Measurements from ENCODE around the gene CACNG3. TPM values are rescaled to one million over a fixed set of nuclear protein-coding genes. Genes with fewer than 3 reads are reported as not detected.

Gene CACNG3
- total and polyA plus RNA-seq, 2 experiments from 2014 or later = not detected

DNA sequence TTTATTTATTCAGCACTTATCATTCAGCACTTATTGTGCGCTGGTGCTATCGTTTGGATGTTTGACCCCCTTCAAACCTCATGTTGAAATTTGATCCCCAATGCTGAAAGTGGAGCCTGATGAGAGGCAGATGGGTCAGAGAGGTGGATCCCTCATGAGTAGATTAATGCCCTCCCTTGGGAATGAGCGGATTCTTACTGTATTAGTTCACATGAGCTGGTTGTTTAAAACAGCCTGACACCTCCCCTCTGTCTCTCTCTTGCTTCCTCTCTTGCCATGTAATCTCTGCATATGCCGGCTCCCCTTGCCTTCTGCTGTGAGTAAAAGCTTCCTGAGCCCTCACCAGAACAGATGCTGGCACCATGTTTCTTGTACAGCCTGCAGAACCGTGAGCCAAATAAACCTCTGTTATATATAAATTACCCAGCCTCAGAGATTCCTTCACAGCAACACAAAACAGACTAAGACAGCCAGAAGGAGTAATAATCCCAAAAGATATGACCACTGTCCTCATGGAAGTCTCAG is 111.1 kb downstream of the CACNG3 start:
- Histone ChIP-seq H3K4me1 (ENCODE audit: low read depth) (no peaks in the 10 kb centered on the region), H3K4me3 (no peak overlapping the region), H3K27ac (no peak overlapping the region), H3K9me3 (ENCODE audit: low read depth) (no peaks in the 10 kb centered on the region), H3K27me3 (no peaks in the 10 kb centered on the region), H3K36me3 (no peaks in the 10 kb centered on the region)
- no peak for DNase-seq (ENCODE audit: low read depth in 1 of 2, low spot score in 1 of 2)
- TF ChIP-seq, protein P1, sequence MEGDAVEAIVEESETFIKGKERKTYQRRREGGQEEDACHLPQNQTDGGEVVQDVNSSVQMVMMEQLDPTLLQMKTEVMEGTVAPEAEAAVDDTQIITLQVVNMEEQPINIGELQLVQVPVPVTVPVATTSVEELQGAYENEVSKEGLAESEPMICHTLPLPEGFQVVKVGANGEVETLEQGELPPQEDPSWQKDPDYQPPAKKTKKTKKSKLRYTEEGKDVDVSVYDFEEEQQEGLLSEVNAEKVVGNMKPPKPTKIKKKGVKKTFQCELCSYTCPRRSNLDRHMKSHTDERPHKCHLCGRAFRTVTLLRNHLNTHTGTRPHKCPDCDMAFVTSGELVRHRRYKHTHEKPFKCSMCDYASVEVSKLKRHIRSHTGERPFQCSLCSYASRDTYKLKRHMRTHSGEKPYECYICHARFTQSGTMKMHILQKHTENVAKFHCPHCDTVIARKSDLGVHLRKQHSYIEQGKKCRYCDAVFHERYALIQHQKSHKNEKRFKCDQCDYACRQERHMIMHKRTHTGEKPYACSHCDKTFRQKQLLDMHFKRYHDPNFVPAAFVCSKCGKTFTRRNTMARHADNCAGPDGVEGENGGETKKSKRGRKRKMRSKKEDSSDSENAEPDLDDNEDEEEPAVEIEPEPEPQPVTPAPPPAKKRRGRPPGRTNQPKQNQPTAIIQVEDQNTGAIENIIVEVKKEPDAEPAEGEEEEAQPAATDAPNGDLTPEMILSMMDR (IDR thresholded peaks at IDR 0.05; ENCODE audit: low read depth, low read length) = no peak

DNA sequence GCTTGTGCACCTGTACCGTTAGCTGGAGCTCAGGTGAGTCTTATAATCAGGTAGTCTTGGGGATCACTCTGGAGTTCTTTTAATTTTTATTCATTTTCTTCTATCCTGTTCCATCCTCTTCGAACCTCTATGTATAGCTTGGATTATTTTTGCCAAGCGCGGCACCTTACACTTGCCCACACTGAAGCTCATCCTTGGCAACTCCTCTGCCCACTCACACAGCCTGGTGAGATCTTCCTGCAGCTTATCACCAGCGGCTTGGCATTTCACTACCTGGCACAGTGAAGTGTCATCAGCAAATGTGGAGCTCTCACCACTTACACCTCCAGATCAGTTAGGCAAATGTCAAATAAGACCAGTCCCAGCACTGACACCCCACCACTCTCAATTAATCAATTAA is 116.7 kb downstream of the CACNG3 start:
- no peak overlapping the region for H3K27ac ChIP-seq
- H3K4me3 ChIP-seq = no peak overlapping the region
- TF ChIP-seq, protein P1 (IDR thresholded peaks at IDR 0.05; ENCODE audit: low read depth, low read length) = no peak
- no peak for DNase-seq (ENCODE audit: low read depth in 1 of 2, low spot score in 1 of 2)
- H3K4me1 ChIP-seq (ENCODE audit: low read depth) = no peaks in the 10 kb centered on the region
- no peaks in the 10 kb centered on the region for H3K27me3 ChIP-seq
- H3K9me3 ChIP-seq (ENCODE audit: low read depth) = no peaks in the 10 kb centered on the region
- H3K36me3 ChIP-seq = no peaks in the 10 kb centered on the region

- no peaks in the 10 kb centered on the region for H3K36me3 ChIP-seq
- no peak overlapping the region for H3K4me3 ChIP-seq
- no peak for DNase-seq (ENCODE audit: low read depth in 1 of 2, low spot score in 1 of 2)
- H3K27me3 ChIP-seq = no peaks in the 10 kb centered on the region
- no peaks in the 10 kb centered on the region for H3K4me1 ChIP-seq (ENCODE audit: low read depth)
- H3K9me3 ChIP-seq (ENCODE audit: low read depth) = no peaks in the 10 kb centered on the region
- TF ChIP-seq, protein P1 (IDR thresholded peaks at IDR 0.05; ENCODE audit: low read depth, low read length) = no peak
- H3K27ac ChIP-seq = no peak overlapping the region
These were observed 122.9 kb downstream of the CACNG3 start for GRCh38 chr16:24378999-24379398.

- DNase-seq (ENCODE audit: low read depth in 1 of 2, low spot score in 1 of 2) = no peak
- H3K27ac ChIP-seq = no peak overlapping the region
These were observed 125.5 kb downstream of the CACNG3 start for GRCh38 chr16:24381470-24382118.

DNA sequence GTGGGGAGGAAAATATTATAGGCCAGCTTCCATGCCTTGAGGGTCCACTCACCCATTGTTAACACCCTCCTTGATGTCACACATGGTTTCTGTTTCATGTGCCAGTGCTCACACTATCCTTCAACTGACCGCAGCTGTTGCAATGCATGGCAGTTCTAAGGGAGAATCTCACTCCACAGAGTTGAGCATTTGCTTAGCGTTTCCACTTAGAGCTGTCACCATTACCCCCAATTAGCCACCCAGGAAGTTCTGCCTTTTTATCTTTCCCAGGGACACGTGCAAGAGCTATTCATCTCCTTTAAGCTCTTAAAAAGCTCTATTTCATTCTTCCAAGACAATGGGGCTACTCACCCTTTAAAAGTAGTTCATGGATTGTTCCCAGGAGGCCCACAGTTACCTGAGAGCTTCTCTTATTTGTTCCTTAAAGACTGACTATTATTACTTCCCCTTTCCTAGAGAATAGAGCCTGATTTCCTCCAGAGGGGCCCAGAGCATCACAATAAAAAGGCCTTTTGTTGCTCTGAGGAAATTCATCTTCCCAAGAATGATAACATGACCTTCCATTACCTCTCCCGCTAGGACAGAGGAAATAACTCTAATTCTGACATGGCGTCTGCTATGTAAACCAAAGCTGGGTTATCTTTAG is 126.8 kb downstream of the CACNG3 start:
- TF ChIP-seq, protein P1 (IDR thresholded peaks at IDR 0.05; ENCODE audit: low read depth, low read length) = no peak
- Histone ChIP-seq H3K27me3 (no peaks in the 10 kb centered on the region), H3K4me3 (no peak overlapping the region), H3K36me3 (no peaks in the 10 kb centered on the region), H3K9me3 (ENCODE audit: low read depth) (no peaks in the 10 kb centered on the region), H3K4me1 (ENCODE audit: low read depth) (no peaks in the 10 kb centered on the region), H3K27ac (no peak overlapping the region)
- DNase-seq (ENCODE audit: low read depth in 1 of 2, low spot score in 1 of 2) = peak in 1 of 2 donors; percentile 3

More at GRCh38 chr16:24381470-24382118, 125.5 kb downstream of the CACNG3 start:
- H3K9me3 ChIP-seq (ENCODE audit: low read depth) = no peaks in the 10 kb centered on the region
- TF ChIP-seq, protein P1 (IDR thresholded peaks at IDR 0.05; ENCODE audit: low read depth, low read length) = no peak
- no peak overlapping the region for H3K4me3 ChIP-seq
- no peaks in the 10 kb centered on the region for H3K27me3 ChIP-seq
- no peaks in the 10 kb centered on the region for H3K36me3 ChIP-seq
- H3K4me1 ChIP-seq (ENCODE audit: low read depth) = no peaks in the 10 kb centered on the region
